Gastrocnemius medialis (tissue), 4 donors: ENCODE measurements around the gene HRH2.

Experiments
- CTCF ChIP-seq, 5 experiments: fragments of 450-650 bp in 3 of 5; fragments of 200-600 bp in 2 of 5; sonication (generic) in 2 of 5; IDR thresholded peaks in 4 of 5; conservative IDR thresholded peaks in 1 of 5; 1 replicate in 4 of 5; 2 replicates in 1 of 5; pipeline ENCODE4 v1.5.1; 2016 to 2019; ENCODE audit warnings: antibody characterized with exemption in 5 of 5, mild to moderate bottlenecking in 3 of 5, moderate library complexity in 3 of 5
- POLR2A ChIP-seq, 2 donors: fragments of 450-650 bp; IDR thresholded peaks; one replicate each; pipeline ENCODE4 v1.6.1; 2017; ENCODE audit warnings: antibody characterized with exemption in 2 of 2, mild to moderate bottlenecking in 2 of 2, moderate library complexity in 2 of 2

GRCh38 chr5:175690025-175690424 lies 32.2 kb downstream of the HRH2 start:
- TF ChIP-seq POLR2A (IDR thresholded peaks at IDR 0.05) = no peak
- TF ChIP-seq CTCF (IDR thresholded peaks at IDR 0.05 in 4 of 5, conservative IDR thresholded peaks at IDR 0.05 in 1 of 5) = no peak
